Activated T-cell treated with anti-CD3 and anti-CD28 coated beads for 48 hours (primary cell): ENCODE data around the gene PLA2G12B.
"Not testable (repeated sequence)": the region's sequence is repeated elsewhere in the genome, so short reads cannot be mapped to it uniquely, and the experiment has no call there.

Experiments used
- DNase-seq: peaks from one replicate; pipeline ENCODE4 v3.0.0-alpha.2; 2020; ENCODE audit warnings: low read depth

The PLA2G12B gene, protein sequence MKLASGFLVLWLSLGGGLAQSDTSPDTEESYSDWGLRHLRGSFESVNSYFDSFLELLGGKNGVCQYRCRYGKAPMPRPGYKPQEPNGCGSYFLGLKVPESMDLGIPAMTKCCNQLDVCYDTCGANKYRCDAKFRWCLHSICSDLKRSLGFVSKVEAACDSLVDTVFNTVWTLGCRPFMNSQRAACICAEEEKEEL

DNA sequence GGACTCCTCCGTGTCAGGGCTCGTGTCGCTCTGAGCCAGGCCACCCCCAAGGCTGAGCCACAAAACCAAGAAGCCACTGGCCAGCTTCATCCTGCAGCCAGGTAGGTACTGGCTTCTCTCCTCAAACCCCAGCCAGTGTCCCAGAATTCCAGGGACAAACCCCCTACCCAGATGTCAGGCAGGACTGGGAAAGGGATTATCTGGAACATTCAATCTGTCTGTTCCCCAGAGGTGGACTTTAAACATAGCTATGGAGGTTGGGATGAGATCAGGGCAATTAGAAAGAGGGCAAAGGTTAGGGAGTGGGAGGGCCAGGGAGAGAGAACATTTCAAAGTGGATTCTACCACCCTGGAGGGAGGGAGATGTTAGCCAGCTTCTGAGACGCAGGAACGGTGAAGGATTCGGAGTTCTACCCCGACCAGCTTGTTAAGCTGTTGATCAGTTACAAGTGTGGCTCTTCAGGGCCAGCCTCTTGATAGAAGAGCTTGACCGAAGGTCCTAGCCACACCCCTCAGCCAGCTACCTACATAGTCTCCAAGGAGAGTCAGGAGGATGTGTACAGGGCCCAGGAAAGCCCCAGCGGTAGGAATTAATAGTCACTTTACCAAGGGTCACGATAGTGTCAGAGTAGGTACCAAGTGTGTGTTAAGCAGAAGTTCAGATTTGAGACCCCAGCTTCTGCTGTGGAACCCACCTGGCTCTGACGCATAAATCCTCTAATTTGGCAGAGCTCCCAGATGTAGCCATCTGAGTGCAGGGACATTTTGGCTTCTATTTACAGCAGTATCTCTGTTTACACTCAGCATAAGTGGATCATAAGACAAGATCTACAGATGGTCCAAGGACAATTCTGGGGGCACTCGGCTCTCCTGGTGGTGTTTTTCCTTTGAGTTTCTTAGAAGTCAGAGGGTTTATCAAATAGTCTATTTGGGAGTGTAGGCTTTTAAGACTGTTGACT, at the start of gene PLA2G12B:
PLA2G12B (minus strand) TSS at position 211 of the 959 bp plus-strand sequence; CDS start at position 90, 121 bp downstream.
- DNase-seq: no peak

GRCh38 chr10:73003822-73004221, 49.2 kb upstream of the PLA2G12B start:
- no peak for DNase-seq

DNA sequence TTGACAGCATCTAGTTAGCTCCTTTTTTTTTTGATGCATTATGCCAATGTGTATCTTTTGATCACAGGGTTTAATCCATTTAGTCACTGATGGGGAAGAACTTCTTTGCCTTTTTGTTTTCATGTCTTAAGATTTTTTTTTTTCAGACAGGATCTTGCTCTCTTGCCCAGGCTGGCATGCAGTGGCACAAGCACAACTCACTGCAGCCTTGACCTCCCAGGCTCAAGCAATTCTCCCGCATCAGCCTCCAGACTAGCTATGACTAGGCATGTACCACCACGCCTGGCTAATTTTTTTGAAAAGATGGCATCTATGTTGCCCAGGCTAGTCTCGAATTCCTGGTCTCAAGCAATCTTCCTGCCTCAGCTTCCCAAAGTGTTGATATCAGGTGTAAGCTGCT, 46.4 kb upstream of the PLA2G12B start:
- no peak for DNase-seq

DNA sequence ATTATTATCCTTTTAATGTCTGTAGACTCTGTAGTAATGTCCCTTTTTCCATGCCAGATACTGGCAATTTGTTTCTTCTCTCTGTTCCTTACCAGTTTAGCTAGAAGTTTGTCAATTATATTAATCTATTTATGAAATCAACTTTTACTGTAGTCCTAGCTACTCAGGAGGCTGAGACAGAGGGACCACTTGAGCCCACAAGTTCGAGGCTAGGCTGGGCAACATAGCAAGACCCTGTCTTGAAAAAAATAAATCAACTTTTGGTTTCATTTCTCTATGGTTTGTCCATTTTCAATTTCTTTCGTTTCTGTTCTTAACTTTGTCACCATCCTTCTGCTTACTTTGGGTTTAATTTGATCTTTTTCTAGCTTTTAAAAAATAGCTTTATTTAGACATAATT, 42.5 kb upstream of the PLA2G12B start:
- no peak for DNase-seq

DNA sequence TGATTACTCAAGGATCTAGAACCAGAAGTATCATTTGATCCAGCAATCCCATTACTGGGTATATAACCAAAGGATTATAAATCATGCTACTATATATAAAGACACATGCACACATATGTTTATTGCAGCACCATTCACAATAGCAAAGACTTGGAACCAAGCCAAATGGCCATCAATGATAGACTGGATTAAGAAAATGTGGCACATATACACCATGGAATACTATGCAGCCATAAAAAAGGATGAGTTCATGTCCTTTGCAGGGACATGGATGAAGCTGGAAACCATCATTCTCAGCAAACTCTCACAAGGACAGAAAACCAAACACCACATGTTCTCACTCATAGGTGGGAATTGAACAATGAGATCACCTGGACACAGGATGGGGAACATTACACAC, 40.9 kb upstream of the PLA2G12B start:
- not testable (repeated sequence) for DNase-seq

DNA sequence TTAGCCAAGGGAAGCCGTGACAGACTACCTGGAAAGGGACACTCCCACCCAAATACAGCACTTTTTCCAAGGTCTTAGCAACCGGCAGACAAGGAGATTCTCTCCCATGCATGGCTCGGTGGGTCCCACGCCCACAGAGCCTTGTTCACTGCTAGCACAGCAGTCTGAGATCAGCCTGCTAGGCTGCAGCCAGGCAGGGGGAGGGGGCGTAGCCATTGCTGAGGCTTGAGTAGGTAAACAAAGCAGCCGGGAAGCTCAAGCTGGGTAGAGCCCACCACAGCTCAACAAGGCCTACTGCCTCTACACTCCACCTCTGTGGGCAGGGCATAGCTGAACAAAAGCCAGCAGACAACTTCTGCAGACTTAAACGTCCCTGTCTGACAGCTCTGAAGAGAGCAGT, 35.2 kb upstream of the PLA2G12B start:
- DNase-seq: not testable (repeated sequence)

DNA sequence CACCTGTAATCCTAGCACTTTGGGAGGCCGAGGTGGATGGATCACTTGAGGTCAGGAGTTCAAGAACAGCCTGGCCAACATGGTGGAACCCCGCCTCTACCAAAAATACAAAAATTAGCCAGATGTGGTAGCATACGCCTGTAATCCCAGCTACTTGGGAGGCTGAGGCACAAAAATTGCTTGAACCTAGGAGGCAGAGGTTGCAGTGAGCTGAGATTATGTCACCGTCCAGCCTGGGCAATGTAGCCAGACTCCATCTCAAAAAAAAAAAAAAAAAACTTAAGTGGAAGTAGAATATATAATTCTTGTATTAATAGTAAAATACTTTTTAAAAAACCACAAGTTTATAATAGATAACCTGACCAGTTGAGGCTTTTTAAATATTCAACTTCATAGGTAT, 30.0 kb upstream of the PLA2G12B start:
- not testable (repeated sequence) for DNase-seq

DNA sequence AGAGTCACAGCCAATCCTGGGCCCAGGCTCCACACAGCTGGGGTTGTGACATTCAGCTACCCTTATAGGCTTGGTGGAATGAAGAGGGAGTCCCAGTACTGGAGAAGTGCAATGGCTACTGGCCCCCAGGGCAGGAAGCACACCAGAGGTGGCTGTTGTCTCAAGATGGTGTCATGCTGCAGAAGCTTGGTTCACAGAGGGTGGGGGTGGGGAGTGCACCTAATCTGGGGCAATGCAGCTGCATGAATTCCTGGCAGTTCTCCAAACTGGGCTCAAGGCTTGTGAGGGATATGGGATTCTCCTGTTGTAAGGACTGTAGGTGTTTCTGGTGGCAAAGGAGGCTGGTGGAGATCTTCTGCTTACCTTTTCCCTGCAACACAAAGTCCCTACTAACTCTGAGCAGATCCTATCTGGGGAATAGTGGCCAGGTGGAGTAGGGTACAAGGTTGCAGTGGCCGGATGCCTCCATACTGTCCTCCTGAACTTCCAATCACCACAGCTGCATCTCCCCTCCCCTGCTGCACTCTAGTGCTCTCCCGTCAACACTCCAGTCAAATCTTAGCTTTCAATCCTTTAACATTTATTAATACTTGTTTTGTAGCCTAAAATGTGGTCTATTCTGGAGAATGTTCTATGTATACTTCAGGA, 27.4 kb upstream of the PLA2G12B start:
- DNase-seq: no peak

DNA sequence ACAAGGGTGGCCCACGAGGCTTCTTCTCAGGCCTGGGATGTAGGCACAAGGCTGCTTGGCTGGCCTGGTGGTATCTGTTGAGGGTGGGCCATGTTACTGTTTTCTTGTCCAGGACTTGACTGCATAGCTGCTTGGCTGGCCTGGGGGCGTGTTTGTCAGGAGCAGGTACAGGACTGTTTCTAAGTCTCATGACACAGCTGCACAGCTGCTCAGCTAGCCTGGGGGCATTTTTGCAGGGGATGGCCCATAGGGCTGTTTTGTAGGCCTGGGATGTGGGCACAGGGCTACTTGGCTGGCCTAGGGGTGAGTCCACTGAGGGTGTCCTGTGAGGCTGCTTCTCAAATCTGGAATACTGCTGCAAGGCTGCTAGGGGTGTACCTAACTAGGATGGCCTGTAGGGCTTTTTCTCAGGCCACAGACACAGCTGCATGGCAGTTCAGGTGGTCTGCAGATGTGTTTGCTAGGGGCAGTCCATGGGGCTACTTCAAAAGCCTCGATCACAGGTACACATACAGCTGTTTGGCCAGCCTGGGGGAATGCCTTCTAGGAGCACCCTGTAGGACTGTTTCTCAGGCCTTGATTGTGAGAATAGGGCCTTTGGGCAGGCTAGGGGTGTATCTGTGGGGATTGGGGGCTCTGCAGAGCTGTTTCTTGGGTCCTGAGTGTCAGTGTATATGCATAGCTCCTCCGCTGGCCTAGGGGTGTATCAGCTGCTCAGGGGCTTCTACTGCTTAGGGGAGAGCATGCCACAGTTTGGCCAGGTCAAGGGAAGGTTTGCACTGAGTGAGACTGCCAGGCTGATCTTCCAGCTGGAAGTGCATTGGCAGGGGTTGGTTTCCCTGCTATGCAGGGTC, 26.6 kb upstream of the PLA2G12B start:
- DNase-seq: no peak

- no peak for DNase-seq
Observed at GRCh38 chr10:72980348-72980747, 25.7 kb upstream of the PLA2G12B start.

DNA sequence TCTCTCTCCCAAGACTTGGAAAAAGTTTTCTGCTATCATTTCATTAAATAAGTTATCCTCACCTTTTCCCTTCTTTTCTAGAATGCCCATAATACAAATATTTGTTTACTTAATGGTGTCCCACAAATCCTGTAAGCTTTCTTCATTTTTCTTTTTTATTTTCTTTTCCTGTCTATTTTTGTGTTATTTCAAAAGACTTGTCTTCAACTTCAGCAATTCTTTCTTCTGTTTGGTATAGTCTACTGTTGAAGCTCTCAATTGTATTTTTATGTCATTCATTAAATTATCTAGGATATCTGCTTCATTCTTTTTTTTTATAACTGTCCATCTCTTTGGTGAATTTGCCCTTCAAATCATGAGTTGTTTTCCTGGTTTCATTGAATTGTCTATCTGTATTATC, 25.1 kb upstream of the PLA2G12B start:
- DNase-seq: no peak

DNA sequence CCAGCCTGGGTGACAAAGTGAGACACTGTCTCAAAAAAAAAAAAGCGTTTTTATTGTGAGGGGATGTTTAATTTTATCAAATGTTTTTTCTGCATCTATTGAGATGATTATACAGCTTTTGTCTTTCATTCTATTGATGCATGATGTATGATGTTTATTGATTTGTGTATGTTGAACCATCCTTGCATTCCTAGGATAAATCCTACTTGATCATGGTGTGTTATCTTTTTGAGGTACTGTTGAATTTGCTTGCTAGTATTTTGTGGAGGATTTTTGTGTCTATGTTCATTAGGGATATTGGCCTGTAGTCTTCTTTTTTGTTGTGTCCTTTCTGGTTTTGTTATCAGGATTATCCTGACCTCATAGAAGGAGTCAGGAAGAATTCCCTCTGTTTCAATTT, 22.3 kb upstream of the PLA2G12B start:
- DNase-seq: no peak

GRCh38 chr10:72956001-72956400, 1.4 kb upstream of the PLA2G12B start:
- DNase-seq: no peak

DNA sequence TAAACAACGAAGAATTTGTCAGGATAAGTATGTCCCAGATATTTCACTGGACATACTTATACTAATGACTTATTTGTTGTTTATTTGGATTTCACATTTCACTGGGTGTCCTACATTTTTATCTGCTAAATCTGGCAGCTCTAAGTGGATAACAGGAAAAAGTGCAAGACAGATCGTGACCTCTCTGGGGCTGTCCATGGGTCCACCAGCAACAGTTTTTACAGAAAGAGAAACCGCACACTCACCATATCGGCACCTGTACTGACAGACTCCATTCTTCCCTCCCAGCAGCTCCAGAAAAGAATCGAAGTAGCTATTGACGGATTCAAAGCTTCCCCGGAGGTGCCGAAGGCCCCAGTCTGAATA, 393 bp downstream of the PLA2G12B start:
- DNase-seq: no peak

- no peak for DNase-seq
Observed at GRCh38 chr10:72953687-72954086, 919 bp downstream of the PLA2G12B start.

DNA sequence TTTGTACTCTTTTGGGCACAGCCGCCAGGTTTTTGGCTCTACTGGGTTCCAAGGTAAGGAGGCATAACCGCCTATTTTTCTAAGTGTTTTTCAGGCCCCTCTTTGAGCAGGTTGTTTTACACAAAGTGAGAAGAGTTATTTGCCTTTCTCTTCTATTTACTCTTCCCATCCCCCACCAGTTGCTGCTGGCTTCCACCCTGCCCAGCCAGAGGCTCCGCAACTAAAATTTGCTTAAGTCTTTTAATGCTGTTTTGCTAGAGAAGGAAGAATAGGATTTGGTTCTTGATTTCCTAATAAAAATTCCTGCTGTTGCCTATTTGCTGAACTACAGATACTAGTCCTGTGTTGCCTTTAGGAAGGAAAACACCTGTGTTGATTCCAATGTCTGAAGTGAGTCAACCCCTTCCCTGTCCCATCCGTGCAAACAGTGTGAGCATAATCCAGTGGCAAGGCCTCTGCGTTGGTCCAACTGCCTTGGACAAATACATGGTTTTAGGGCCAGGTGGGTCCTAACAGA, 1.9 kb downstream of the PLA2G12B start:
- no peak for DNase-seq

DNA sequence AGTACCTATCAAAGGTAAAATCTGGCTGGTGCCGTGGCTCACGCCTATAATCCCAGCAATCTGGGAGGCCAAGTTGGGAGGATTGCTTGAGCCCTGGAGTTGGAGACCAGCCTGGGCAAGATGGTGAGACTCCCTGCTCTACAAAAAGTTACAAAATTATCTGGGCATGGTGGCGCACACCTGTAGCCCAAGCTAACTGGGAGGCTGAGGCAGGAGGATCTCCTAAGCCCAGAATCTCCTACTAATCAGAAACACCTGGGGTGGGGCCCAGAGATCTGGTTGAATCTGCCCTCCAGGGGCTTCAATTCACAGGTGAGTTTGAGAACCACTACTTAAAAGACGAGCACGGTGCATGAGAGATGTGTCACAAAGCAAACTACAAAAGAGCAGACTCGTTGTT, 2.4 kb downstream of the PLA2G12B start:
- no peak for DNase-seq

GRCh38 chr10:72951760-72952159, 2.8 kb downstream of the PLA2G12B start:
- DNase-seq: no peak

DNA sequence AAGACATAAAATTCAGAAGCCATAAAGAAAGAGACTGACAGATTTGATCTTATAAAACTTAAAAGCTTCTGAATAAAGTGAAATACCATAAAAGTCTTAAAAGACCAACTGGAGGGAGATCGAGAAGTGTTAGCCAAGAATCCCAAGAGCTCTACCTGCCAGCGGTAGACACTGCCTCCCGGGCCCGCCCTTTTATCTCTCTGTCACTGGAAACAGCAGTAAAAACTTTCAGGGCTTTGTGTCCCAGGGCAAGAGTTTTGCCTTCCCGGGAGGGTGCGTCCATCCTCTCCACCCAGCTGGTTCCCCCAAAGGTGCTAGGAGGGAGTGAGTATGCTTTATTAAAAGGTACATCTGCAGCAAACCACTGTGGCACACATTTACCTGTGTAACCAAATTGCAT, 5.8 kb downstream of the PLA2G12B start:
- DNase-seq: no peak

DNA sequence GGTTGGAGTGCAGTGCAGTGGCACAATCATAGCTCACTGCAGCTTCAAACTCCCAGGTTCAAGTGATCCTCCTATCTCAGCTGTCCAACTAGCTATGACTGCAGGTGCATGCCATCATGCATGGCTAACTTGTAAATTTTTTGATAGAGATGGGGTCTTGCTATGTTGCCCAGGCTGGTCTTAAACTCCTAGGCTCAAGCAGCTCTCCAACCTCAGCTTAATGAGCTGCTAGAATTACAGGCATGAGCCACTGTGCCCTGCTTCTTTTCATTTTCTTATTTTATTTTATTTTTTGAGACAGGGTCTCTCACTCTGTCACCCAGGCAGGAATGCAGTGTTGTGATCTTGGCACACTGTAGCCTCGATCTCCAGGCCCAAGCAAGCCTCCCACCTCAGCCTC, 7.6 kb downstream of the PLA2G12B start:
- no peak for DNase-seq

DNA sequence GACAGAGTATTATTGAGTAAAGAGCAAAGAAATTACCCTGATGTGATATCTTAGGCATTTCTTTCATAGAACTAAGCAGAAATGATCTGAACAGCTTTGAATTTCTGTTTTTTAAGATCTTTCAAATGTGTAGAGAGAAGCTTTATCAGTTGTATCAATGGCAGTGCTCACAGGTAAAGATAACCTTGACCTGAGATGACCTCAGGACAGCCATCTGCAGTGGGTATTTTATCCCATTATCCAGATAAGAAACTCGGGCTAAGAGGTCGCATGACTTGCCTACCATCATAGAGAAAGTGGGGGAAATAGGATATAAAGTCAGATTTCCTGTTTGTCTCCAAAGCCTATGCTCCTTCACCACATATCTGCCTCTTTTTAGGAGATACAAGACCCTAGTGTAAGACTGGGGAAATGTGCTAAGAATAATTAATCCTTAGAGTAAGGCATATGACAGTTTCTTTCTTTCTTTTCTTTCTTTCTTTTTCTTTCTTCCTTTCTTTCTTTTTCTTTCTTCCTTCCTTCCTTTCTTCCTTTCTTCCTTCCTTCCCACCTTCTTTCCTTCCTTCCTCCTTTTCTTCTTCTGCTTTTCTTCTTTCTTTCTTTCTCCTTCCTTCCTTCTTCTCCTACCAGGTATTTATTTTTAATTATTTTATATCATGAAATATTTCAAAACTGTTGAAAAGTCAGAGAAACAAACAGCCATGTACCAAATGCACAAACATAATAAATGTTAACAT, 10.9 kb downstream of the PLA2G12B start:
- DNase-seq: no peak
